ENCODE data around the gene TAPT1.

DNA sequence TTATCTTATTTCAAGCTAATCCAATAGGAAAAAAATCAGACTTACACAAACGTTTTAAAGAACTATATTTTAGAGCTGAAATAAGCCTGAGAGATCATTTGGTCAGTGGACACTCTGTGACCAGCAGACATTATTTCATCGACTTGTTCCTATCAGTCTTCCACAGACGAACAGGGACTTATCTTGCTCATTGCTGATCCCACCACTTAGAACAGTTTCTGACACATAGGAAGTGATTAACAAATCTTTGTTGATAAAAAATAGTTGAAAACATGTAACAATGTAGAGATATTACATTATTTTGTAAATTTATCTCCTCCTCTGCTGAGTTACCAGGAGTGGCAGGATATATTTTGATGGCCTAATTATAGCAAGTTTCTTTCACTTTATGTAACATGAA, 65.8 kb downstream of the TAPT1 start:
- TF ChIP-seq, protein P1, sequence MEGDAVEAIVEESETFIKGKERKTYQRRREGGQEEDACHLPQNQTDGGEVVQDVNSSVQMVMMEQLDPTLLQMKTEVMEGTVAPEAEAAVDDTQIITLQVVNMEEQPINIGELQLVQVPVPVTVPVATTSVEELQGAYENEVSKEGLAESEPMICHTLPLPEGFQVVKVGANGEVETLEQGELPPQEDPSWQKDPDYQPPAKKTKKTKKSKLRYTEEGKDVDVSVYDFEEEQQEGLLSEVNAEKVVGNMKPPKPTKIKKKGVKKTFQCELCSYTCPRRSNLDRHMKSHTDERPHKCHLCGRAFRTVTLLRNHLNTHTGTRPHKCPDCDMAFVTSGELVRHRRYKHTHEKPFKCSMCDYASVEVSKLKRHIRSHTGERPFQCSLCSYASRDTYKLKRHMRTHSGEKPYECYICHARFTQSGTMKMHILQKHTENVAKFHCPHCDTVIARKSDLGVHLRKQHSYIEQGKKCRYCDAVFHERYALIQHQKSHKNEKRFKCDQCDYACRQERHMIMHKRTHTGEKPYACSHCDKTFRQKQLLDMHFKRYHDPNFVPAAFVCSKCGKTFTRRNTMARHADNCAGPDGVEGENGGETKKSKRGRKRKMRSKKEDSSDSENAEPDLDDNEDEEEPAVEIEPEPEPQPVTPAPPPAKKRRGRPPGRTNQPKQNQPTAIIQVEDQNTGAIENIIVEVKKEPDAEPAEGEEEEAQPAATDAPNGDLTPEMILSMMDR (IDR thresholded peaks at IDR 0.05): no peak
- no peak for TF ChIP-seq POLR2A (IDR thresholded peaks at IDR 0.05)

Data from sigmoid colon (tissue), 3 donors.